ENCODE data around the gene ABCA4.

DNA sequence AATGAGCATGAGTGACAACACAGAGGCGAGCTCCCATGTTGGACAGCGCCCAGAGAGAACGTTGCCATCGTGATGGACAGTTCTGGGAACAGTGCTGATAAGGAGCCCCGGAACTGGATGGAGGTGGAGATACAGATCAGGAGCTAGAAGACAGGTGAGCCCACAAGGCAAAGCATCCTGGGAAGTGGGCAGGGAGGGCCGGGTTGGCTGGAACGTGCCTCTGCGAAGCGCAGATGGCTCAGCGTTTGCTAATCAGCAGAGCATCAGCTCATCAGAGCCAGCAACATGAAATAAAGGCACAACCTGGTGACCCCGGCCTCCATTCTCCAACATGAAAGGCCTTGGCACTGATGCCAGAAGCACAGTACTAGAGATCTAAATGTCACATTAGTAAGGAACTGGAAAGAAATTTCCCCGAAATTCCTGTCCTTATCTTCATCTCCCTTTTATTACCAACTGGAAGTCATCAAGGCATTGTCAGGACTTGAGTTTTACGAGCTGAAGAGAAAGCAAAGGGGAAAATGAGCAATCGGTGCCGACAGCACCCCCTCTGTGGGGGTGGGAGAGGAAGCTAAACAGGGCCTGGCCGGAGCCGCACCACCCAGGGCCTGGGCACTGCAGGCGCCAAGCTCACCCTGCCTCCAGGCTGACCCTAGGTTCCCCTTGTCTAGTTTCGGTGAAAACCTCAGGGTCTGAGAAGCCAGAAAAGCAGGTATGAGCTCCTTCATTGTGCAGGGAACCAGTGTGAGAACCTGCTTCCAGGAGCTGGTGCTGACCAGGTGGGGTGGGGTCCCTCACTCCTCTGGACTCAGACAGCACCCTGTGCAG, 19.9 kb downstream of the ABCA4 start:
- TF ChIP-seq, protein P1, sequence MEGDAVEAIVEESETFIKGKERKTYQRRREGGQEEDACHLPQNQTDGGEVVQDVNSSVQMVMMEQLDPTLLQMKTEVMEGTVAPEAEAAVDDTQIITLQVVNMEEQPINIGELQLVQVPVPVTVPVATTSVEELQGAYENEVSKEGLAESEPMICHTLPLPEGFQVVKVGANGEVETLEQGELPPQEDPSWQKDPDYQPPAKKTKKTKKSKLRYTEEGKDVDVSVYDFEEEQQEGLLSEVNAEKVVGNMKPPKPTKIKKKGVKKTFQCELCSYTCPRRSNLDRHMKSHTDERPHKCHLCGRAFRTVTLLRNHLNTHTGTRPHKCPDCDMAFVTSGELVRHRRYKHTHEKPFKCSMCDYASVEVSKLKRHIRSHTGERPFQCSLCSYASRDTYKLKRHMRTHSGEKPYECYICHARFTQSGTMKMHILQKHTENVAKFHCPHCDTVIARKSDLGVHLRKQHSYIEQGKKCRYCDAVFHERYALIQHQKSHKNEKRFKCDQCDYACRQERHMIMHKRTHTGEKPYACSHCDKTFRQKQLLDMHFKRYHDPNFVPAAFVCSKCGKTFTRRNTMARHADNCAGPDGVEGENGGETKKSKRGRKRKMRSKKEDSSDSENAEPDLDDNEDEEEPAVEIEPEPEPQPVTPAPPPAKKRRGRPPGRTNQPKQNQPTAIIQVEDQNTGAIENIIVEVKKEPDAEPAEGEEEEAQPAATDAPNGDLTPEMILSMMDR (IDR thresholded peaks at IDR 0.05) = no peak
- peak; percentile 94 for TF ChIP-seq TCF7L2 (IDR thresholded peaks at IDR 0.05; ENCODE audit: low read depth, low read length)
- TF ChIP-seq POLR2AphosphoS5 (IDR thresholded peaks at IDR 0.05; ENCODE audit: low read depth, low read length) = no peak
- TF ChIP-seq SIN3A (IDR thresholded peaks at IDR 0.05; ENCODE audit: borderline replicate concordance, insufficient read depth, low read depth, low read length) = no peak

All from Panc1 (cell line).